GM21529 (cell line): ENCODE data around the gene SETD5.

Experiments used
- ATAC-seq: cut with Tn5 transposase; IDR thresholded peaks from one replicate; pipeline ENCODE4 v1.9.1; 2021; ENCODE audit not compliant: unreplicated experiment

SETD5 gene

DNA sequence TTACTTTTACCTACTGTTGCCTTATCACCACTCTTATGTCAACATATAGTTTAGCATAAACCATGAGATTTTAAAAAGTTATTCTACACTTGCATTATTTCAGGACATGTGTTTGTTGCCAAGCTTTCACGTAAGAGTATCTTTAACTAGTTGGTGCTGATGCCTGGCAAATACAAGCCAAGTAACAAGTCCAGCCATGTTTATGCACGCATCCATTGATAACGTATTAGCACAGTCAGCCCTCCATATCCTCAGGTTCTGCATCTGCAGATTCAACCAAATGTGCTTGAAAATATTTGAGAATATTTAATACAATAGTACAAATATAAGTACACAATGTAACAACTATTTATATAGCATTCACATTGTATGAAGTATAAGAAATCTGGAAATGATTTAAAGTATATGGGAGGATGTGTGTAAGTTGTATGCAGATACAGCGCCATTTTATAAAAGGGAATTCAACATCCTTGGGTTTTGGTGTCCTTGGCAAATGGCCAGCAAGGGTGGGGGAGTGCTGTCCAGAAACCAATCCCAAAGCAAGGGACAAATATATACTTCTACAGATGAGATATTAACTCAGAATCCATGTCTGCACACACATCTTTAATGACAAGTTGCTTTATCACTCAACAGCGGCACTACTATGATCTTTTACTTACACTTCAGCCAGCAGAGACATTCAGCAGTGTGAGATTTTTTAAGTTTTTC is 8.7 kb upstream of the SETD5 start:
- no peak for ATAC-seq

DNA sequence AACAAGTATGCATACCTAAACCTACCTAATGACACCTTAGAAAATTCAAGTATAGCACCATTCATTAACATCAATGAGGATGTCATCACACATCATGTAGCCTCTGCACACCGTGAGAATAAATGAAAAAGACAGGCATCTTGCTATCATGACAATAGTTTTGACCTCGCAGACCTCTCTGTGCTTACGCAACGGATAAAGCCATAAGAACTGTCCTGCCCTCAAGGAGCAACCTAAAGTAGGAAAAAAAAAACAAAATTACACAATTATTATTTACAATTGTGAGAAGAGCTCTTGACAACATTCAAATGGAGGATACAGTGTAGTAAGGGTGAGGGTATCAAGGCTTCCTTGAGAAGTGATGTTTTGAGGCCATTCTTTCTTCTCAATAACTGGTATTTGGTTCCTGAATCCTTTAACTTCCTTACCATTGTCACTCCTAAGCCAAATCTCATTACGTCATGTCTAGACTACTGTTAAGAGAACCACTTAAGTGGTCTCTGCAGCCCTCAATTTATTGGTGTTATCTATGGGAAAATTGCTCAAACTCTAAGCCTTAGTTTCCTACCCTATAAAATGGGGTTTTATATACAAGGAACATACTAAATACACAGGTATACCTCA is 7.0 kb upstream of the SETD5 start:
- no peak for ATAC-seq

DNA sequence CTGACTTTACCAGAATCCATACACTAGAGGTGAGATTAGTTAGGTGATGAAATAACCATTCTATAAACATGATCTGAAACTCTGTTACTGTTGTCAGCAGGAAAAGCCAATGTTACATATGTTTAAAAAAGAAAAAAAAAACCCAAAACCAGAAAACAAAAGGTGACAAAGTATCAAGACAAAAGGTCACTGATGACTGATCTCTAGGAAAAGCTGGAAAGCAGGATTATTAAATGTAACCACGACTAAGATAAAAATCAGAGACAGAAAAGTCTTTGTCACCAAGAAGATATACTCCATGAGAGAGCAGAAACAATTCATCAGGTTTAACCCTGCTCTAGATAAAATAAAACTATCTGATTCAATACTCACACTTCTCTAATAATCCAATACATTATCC is 5.4 kb upstream of the SETD5 start:
- no peak for ATAC-seq

DNA sequence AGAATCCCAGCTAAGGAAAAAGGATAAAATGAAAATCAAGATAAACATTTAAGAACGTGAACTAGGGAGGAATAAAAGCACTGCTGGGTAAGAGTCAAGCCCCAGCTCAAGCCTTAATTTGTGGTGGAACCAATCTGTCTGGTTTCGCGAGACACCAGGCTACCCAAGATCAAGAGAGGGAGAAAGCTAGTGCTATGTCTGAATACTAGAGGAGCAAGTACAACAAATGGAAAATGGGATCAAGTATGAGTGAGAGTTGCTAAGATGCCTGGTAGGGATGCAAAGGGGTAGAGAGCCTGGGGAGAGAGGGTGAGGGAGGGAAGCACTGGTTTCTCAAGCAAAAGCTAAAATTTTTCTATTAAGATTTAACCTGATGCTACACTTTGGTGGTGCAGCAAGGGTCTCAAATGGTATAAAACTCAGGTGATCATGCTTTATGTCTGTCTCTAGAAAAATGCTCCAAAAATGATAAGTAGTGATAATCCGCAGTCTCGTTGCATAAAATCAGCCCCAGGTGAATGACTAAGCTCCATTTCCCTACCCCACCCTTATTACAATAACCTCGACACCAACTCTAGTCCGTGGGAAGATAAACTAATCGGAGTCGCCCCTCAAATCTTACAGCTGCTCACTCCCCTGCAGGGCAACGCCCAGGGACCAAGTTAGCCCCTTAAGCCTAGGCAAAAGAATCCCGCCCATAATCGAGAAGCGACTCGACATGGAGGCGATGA is 1.7 kb upstream of the SETD5 start:
- no peak for ATAC-seq

DNA sequence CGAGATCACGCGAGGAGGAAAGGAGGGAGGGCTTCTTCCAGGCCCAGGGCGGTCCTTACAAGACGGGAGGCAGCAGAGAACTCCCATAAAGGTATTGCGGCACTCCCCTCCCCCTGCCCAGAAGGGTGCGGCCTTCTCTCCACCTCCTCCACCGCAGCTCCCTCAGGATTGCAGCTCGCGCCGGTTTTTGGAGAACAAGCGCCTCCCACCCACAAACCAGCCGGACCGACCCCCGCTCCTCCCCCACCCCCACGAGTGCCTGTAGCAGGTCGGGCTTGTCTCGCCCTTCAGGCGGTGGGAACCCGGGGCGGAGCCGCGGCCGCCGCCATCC is 1.1 kb upstream of the SETD5 start:
- ATAC-seq, result peak; percentile 35

DNA sequence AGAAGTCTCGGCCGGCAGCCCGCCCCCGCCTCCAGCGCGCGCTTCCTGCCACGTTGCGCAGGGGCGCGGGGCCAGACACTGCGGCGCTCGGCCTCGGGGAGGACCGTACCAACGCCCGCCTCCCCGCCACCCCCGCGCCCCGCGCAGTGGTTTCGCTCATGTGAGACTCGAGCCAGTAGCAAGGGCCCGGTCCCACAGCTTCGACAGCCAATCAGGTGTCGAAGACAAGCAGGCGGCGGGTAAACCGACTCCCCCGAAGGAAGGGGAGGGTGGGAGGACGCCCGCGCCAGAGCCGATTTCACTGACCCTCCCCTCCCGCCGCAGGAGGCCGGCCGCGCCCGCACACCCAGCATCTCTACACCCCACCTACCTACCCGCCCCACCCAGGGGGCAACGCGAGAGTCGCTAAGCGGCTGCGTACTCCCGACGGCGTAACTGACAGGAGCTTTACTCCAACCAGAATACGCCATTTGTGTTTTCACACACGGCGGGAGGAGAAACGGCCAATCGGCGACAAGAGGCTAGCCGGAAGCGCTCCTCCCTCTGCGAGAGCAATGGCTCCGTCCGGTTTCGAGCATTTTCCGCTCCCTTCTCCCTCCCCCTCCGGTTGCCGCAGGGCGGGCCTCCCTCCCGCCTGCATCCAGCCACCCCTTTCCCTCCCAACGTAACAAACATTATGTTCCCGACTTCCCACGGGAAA is 633 bp upstream of the SETD5 start:
- ATAC-seq, result peak; percentile 71

DNA sequence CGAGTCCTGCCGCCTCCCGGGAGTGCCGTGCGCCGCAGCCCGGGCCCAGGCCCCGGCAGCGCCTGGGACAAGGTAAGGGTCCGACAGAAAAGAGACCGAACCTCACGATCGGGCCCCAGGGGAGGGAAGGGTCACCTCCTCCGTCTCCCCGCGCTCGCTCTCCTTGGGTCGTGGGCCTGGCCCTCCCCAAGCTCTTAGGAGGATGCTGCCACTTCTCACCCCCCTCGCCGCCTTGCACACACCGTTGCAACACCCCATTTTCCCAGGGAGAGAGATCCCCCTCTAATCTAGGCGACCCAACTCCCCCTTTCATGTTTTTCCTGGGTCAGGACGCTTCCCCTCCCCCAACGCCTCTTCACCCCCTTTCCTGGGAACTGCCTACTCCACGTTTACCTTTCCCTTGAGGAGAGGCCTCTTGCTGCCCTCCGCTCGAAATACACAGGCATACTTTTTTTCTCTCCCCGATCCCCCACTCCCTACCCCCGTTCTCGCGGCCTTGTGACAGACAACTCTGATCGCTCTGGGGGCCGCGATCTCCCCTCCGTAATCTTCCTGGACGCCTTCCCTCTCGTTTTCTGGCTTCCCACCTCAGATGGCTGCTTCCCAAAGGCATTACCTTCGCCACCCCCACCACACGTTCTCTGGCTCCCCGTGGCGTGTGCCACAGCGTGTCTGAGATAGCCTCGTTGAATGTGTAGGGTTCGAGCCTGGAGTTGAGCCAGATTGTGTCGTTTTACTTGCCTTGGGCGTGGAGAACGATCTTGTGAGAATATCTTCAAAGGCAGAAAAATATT is 688 bp downstream of the SETD5 start:
- ATAC-seq, result no peak

DNA sequence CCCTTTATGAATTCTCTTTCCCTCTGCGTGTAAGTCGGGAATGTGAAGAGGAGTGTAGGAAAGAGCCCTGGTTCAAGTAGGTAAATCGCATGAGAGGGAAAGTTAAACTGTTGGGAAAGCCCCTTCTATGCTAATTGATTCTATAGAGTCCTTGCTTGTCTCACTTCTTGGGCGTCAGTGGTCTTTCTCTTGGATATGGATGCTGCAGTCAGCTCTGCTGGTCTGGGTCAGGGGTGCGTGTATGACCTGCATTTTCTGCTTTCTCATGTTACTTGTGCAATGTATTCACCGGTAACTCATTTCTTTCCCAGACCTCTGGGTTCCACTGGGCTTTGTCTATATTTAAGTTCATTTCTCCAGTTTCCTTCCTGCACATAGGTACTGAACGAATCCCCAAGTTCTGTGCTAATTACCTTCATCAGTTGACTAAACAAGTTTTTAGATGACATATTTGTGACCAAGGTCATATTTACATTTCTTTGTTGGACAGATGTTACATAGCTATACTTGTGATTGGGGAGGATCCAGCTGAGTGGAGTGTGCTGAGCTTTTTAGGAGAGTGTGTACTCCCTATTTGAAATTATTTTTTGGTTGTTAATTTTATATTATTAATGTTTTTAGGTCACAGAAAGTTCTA is 1.4 kb downstream of the SETD5 start:
- no peak for ATAC-seq

DNA sequence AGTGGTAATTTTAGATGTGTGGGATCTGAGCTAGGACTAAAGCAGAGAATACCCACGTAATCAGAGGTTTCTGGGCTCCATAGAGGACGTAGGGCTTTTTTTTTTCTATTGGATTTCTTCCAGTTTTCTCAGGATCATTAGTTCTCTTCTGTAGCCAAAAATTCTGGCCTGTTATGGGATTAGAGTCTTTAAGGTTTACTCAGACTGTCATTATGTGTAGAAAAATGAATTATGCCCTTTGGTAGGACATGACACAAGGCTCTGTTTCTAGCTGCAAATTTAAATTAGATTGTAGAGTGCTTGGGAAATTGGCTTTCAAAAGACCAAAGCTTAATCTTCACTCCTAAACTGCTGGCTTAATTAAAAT is 1.9 kb downstream of the SETD5 start:
- no peak for ATAC-seq

DNA sequence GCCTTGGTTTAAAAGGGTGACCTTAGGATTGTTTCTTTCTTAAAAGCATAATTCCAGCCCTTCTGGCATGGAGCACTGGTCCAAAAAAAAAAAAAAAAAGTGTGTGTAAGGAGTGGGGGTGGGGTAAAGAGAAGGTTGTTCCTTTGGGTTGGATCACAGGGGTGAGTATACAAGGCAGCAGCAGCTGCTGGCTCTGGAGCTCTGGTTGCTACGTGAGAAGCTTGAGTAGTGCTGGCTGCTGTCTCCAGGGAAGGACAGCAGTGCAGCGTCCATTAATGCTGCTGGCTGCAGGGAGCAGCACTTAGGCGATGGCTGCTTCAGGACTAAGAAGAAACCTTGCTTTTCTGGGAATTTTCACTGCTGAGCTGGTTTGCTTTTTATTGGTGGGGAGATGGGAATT is 2.3 kb downstream of the SETD5 start:
- no peak for ATAC-seq

DNA sequence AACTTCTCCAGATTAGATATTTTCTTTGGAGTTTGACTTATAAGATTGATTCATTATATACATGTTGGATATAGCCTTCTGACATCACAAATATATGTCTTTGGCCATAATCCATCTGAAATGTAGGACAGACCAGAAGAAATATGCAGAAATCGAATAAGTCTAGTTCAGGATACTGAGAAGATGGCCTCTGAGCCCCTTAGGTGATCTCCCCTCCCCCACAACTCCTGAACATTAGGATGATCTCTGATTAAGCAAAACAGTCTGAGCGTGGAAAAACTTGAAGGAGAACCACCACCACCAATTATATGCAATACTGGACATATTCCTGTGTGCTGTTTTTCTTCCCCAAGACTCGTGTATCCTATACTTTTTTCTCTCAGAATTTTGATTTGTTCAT is 3.2 kb downstream of the SETD5 start:
- no peak for ATAC-seq

DNA sequence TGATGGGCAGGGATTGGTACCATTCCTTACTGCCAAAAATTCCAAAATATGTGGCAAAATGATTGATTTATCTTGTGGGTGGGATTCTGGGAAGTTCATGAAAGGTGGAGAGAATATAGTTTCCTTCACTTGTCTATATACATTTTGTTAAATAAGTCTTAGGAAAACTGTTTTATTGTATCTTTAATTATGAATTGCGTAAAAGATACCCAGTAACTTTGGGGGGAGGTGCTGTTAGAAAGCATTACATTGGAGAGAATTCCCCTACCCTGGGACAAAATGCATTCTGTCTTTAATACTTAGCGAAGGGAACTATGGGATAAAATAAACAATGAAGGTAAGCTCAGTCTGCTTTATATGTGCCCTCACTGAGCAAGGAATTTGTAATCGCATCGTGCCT is 4.6 kb downstream of the SETD5 start:
- ATAC-seq, result no peak

DNA sequence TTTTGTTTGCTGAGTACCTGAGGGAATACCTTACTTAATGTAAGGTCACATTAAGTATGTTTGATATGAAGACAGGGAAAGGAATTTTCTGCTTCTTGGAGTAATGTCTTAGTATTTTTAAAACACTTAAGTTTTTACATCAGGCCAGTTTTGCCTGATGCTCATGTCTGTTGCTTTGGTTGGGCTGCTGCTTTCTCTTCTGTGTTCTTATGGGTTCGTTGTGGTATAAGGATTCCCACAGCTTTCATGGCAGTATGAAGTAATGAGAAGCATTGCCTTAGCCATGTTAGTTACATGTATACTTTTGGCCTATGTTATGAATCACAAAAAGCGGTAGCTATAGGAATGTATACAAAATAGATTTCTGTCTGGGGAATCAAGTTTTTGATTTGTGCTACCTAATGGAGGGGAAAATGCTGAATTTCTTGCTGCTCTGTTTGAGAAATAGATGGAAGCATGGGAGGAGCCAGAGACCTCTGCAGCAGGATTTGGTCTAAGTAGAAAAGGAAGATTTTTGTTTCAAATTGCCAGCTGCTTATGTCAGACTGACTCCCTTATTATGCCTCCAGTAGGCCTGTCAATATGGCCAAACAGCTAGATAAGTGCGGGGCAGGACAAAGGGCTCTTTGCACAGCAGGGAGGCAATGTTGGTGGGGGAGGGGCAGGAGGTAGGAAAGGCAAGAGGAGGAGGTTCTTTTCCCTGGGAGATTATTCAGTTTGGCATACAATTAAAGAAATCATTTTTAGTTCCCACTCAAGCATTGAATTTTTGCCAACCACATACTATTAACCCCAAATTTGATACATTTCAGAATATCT is 5.2 kb downstream of the SETD5 start:
- no peak for ATAC-seq

DNA sequence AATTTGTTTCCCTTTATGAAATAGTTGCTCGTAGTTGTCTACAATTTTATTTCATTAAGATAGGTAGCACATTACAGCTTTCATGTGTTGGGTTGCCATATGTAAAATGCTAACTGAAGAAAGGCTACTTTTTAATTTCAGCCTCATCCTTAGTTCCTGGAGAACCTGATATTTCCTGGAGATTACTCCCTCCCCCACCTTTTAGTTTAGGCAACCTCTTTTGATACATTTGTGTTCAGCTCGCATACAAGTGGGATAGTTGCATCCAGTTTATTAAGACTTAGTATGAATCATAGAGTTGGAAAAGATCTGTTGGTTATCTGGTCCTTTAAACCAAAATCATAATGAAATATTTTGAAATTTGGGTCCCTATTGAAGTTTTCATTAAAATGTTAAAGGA is 6.0 kb downstream of the SETD5 start:
- no peak for ATAC-seq

DNA sequence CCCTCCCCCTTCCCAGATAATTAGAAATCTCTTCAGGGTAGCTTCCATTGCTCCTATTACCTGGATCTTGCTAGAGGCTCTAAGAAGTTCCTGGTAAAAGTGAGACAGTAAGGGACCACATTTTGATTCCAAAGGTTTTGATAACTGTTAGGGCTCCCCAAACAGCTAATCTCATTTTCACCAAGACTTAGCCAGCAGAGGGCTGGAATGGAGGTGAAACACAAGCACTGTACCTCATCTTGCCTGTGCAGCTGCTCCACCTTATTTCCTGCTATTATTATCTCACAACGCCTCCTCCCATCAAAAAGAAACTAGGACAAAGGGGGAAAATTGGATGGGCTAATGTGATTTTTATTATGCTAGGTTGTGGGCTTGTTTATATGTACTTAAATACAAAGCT is 7.3 kb downstream of the SETD5 start:
- no peak for ATAC-seq

DNA sequence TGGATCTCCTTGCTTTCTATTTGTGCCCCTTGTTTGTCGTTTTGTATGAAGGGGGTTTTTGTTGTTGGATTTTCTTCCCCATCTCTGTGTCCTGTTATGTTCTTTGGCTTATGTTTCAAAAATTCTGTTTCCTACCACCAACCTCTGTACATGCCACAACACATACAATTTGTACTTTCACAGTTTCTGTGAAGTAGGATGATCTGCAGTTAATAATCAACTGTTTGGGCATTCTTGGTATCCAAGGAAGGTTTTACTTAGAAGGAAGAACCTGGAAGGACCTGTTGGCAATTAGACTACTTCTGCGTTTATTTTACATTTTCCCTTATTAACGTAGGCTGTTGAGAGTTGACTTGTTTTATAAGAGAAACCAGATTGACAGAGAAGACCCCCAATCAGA is 8.3 kb downstream of the SETD5 start:
- ATAC-seq, result no peak

DNA sequence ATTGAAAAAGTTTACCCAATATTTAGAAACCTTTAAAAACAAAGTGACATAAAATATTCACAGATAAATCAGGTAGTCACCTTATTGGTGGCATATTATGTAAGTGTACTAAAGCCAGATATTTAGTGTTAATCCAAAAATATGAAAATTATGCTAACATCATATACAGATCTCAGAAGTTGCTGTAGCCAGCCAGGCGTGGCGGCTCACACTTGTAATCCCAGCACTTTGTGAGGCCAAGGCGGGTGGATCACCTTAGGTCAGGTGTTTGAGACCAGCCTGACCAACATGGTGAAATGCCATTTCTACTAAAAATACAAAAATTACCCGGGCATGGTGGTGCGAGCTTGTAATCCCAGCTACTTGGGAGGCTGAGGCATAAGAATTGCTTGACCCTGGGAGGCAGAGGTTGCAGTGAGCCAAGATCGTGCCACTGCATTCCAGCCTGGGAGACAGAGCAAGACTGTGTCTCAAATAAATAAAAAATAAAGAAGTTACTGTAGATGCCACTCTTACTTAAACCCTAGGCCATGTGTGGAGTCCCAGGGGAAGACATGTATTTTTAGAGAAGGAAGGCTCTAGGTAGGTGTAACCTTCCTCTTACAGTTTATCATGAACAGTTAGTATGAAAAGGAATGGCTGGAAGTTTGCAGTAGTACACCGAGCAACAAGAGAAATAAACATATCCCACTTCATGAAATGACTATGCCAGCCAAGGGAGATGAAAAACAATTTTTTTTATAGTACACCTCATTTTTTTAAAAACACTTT is 9.6 kb downstream of the SETD5 start:
- ATAC-seq, result no peak

DNA sequence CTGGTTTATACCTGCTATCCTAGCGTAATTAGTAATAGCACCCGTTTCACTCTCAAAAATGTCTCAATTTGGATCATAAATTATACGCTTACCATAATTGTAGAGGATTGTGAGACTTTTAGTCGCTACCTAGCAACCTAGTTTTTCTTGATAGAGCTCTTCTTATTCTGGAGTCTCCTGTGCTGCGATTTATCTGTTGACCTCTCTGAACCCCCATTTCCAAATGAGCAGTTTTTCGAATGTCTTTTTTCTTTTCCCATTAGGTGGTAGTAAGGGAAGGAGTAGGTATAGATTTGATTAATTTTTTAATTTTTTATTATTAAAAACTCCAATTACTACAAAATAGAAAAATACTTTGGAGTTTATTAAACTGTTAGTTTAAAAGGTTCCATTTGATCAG is 10.6 kb downstream of the SETD5 start:
- ATAC-seq, result no peak

DNA sequence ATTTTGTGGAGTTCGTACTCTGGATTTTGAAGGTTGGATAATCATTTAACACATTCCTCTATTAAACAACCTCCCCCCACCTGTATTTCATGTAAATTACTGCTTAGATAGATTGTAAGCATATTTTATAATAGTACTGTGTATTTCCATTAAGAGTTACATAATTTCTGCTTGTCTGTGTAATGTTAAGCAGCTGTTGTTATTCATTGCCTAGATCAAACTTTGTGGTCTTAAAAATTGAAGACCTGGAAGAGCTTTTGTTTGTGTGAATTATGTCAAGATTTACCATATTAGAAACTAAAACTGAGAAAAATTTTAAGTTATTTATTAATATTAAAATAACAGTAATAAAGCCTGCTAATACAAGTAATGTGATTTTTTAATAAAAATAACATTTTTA is 11.1 kb downstream of the SETD5 start:
- ATAC-seq, result no peak
